ENCODE results near the gene TRIM10.

The TRIM10 gene

DNA sequence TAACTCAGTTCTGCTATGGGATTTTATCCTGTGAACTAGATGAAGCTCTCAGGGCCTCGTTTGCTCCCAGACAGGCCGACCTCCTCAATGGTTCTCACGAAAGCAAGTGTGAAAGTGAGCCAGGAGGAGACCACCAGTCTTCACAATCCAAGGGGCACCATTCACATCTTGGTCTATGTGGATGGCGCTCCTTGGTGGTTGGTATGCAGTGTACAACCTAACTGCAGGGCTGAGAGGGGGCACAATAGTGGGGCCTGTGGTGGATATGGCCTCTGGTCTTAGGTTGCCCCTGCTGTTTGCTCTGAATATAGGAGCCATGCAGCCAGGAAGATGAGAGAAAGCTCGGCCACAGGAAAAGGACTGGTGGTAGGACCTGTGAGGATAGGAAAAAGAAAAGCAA, 27.5 kb upstream of the TRIM10 start:
- no peak for DNase-seq (ENCODE audit: insufficient read length, low spot score)
- no peak for FAIRE-seq
- TF ChIP-seq CTCF (IDR thresholded peaks at IDR 0.05; ENCODE audit: insufficient read depth, missing control alignments): no peak

DNA sequence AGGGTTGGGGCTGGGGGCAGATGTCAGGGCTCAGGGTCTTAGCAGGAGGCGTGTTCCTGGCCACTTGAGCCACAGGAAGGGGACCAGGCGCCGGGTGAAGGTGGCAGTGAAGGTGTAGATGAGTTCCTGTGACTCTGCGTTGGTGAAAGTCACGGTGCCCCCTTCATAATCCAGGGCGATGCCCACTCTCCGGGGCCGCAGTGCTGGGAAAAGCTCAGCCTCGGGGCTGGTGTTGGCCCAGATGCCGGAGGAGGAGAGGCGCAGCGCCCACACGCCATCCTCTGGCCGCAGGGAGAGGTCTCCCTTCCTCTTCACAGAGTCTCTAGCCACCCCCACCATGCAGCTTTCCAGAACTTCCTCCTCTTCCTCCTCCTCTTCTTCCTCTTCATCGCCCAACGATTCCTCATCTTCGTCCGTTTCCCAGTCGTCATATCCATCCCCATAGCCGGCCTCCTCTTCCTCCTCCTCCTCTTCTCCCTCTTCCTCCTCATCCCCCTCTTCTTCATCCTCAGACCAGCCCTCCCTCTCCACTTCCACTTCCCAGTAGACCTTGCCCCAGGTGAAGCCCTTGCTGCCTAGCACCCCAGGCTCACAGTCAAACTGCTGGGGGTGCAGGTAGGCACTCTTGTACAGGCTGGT, 25.0 kb upstream of the TRIM10 start:
- FAIRE-seq (no peak), DNase-seq (ENCODE audit: insufficient read length, low spot score) (no peak)
- no peak for TF ChIP-seq CTCF (IDR thresholded peaks at IDR 0.05; ENCODE audit: insufficient read depth, missing control alignments)

DNA sequence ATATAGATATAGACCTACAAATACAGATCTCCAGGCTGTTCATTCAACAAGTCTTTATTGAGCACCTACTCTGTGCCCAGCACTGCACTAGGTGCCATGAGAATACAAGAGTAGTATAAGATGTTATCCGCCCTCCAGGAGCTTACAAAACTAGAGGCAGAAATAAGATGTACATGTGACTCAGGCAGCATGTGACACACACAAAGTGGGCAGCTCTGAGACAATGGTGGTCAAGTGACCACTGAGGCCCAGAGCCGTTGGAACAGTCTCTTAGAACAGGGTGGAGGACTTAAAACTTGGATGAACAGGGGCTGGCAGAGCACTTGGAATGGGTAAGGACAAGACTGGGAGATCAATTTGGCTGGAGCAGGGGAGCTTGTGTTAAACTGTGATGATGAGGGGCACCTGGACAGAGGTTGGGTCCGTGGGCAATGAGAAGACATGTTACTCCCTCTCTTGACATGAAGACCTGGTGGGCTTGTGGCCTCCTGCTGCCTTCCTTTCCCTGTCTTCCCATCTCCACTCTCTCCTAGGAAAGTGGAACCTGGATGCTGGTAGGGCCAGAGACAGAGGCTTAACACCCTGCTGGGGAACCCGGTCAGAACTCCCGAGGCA, 23.5 kb upstream of the TRIM10 start:
- TF ChIP-seq CTCF (IDR thresholded peaks at IDR 0.05; ENCODE audit: insufficient read depth, missing control alignments): no peak
- FAIRE-seq (no peak), DNase-seq (ENCODE audit: insufficient read length, low spot score) (no peak)

DNA sequence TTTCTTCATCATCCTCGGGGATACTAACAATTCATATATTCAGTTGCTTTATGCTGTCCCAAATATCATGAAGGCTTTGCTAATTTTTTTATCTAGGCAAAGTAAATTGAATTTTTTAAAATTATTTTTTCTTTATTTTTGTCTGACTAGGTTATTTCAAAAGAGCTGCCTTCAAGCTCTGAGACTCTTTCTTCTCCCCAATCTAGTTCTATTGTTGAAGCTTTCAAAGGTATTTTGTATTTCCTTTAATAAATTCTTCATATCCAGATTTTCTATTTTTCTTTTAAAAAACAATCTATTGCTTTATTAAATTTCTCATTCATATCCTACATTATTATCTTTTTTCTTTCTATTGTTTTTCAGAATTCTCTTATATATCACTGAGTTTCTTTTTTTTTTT, 19.1 kb upstream of the TRIM10 start:
- DNase-seq (ENCODE audit: insufficient read length, low spot score) (no peak), FAIRE-seq (no peak)
- TF ChIP-seq CTCF (IDR thresholded peaks at IDR 0.05; ENCODE audit: insufficient read depth, missing control alignments): no peak

GRCh38 chr6:30178837-30179236, 17.8 kb upstream of the TRIM10 start:
- TF ChIP-seq CTCF (IDR thresholded peaks at IDR 0.05; ENCODE audit: insufficient read depth, missing control alignments): no peak
- FAIRE-seq (no peak), DNase-seq (ENCODE audit: insufficient read length, low spot score) (no peak)

DNA sequence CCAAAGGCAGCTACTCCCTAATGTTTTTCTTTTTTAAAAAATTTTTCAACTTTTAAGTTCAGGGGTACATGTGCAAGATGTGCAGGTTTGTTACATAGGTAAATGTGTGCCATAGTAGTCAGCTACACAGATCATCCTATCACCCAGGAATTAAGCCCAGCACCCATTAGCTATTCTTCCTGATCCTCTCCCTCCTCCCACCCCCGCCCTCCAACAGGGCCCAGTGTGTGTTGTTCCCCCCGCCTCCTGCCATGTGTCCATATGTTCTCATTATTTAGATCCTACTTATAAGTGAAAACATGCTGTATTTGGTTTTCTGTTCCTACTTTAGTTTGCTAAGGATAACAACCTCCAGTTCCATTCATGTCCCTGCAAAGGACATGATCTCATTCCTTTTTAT, 14.8 kb upstream of the TRIM10 start:
- no peak for DNase-seq (ENCODE audit: insufficient read length, low spot score)
- TF ChIP-seq CTCF (IDR thresholded peaks at IDR 0.05; ENCODE audit: insufficient read depth, missing control alignments): no peak
- FAIRE-seq: no peak

DNA sequence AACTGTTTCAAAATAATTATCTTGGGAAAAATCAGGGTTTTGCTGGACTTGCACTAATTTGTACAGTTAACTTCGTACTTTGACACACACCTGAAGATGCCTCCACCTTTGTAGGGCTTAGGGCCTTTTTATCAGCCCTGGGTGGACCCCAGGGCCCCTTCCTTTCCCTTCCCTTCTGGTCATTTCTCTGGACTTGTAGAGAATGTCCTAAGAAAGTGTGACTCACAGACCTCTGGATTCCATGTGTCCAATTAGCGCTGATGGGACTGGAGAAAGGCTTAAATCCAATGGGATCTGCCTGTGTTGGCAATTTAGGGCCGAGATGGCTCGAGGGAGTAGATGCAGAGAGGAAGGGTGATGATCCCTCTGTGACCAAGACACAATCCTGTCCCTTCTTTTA, 11.7 kb upstream of the TRIM10 start:
- DNase-seq (ENCODE audit: insufficient read length, low spot score) (no peak), FAIRE-seq (no peak)
- TF ChIP-seq CTCF (IDR thresholded peaks at IDR 0.05; ENCODE audit: insufficient read depth, missing control alignments): no peak

Data from D721Med (cell line).